HG03469 (cell line): Measurements from ENCODE around the gene KRTAP10-12.
"Not testable (repeated sequence)": the region's sequence is repeated elsewhere in the genome, so short reads cannot be mapped to it uniquely, and the experiment has no call there.

ENCODE experiments used
- ATAC-seq: cut with Tn5 transposase; IDR thresholded peaks from one replicate; pipeline ENCODE4 v1.9.1; 2021; ENCODE audit warnings: mild to moderate bottlenecking, moderate library complexity, moderate number of reproducible peaks; ENCODE audit not compliant: unreplicated experiment

The KRTAP10-12 gene, protein sequence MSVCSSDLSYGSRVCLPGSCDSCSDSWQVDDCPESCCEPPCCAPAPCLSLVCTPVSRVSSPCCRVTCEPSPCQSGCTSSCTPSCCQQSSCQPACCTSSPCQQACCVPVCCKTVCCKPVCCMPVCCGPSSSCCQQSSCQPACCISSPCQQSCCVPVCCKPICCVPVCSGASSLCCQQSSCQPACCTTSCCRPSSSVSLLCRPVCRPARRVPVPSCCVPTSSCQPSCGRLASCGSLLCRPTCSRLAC

GRCh38 chr21:44697172-44697810 lies at the start of gene KRTAP10-12:
TSS of gene KRTAP10-12 (plus strand) at chr21:44697172. CDS start at chr21:44697202, 30 bp downstream.
- not testable (repeated sequence) for ATAC-seq

DNA sequence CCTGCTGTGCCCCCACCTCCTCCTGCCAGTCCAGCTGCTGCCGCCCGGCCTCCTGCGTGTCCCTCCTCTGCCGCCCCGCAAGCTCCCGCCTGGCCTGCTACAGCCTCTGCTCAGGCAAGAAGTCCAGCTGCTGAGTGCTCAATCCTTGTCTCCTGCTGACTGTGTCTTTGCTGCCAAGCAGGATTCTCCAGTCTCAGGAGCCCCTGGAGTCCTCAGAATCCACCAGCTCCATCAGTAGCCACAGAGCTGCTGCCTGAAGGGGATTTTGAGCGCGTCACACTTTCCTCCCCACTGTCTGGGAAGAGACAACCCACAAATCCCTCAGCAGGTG lies 49.8 kb upstream of the KRTAP10-12 start:
- ATAC-seq = no peak

- no peak for ATAC-seq
These were observed 48.2 kb upstream of the KRTAP10-12 start for GRCh38 chr21:44648557-44649311.

GRCh38 chr21:44649521-44650100 lies 47.4 kb upstream of the KRTAP10-12 start:
- ATAC-seq = no peak

DNA sequence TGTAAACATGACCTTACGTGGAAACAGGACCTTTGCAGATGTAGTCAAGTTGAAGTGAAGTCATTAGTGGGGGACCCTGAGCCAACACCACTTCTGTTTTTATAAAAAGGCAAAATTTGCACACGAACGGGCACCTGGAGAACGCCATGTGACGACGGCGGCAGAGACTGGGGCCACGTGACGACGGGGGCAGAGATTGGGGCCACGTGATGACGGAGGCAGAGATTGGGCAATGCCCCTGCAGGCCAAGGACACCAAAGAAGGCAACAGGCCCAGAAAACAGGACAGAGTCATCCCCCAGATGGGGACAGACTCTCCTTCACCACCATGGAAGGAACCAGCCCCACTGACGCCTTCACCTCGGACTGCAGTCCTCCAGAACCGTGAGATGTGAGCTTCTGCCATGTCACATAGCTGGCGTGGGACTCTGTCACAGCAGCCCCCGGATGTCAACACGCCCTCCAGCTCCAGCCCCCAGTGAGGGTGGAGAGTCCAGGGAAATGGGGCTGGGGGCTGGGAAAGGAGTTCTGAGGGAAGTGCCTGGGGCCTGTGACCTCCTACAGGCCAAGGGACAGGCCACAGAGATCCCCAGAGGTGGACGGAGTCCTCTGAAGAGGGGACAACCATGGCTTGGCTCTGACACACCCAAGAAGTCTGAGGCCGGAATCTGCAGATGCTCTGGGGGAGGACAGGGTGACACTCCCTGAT lies 46.6 kb upstream of the KRTAP10-12 start:
- ATAC-seq = no peak

GRCh38 chr21:44650973-44651675 lies 45.8 kb upstream of the KRTAP10-12 start:
- ATAC-seq = no peak

- no peak for ATAC-seq
These were observed 43.8 kb upstream of the KRTAP10-12 start for GRCh38 chr21:44653123-44653522.

DNA sequence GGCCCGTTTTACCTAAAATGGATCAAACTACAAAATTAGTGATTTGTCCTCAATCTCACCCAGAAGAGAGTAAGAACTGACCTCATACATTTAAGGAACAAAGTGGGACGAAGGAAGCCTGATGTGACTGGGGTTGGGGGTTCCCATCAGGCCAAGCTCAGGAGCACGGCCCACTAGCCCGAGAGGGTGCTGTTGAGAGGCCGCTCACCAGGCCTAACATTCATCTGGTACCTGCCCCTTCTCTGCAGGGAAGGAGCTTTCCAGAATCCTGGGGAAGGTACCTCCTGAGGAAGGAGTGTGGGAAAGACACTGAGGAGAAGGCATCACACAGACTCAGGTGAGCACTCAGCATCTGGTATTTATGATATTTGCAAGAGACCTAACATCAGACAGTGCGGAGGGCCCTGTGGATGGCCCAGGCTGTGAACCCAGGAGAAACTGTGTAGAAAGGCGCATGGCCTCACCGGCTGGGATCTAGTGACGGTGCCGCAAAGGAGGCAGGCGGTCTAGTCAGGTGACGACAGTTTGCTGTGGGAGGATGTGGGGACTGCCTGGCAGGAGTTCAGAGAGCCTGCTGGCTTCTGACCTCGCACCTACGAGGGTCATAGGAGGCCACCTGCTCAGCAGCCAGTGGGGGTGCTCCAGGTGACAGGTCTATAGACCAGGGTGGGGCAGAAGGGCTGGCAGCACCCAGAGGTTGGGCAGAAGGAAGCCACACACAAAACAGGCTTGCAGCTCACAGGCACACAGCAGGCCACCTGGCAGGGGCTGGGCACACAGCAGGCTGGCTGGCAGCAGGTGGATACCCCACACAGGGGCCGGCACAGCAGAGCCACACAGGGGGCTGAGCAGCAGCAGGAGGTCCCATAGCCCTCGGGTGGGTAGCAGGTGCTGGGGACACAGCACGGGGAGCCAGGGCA lies 43.1 kb upstream of the KRTAP10-12 start:
- no peak for ATAC-seq

DNA sequence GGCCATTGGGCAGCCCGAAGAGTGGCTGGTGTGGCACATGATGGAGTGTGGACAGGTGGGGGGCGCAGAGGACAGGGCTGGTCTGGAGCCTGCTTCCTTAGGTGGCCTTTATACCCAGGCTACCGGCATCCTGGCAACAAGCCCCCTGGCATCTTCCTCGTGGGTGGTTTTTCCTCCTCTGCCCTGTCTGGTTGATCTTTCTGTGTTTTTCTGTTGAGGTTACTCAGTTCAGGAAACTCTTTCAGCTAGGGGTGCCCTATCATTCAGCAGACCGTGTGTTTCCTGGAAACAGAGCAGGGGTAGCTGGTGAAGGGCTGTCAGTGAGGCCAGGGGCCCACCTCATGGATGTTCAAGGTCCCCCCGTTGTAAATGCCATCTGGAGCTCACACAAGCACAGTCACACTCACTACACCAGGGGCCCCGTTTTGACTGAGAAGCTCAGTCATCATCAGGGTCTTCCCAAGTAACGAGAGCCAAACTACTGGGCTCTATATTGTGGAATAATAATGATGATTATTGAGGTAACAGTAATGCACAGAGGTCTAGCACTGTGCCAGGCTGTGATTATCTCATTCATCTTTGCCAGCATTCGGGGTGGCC lies 42.3 kb upstream of the KRTAP10-12 start, which contains the start of gene KRTAP12-4:
Gene KRTAP12-4, minus strand, starts transcription at position 84 of the 600 bp plus-strand sequence. Its CDS starts 45 bp downstream, at position 39.
- ATAC-seq = no peak

- ATAC-seq = no peak
These were observed 40.1 kb upstream of the KRTAP10-12 start for GRCh38 chr21:44656868-44657267.

DNA sequence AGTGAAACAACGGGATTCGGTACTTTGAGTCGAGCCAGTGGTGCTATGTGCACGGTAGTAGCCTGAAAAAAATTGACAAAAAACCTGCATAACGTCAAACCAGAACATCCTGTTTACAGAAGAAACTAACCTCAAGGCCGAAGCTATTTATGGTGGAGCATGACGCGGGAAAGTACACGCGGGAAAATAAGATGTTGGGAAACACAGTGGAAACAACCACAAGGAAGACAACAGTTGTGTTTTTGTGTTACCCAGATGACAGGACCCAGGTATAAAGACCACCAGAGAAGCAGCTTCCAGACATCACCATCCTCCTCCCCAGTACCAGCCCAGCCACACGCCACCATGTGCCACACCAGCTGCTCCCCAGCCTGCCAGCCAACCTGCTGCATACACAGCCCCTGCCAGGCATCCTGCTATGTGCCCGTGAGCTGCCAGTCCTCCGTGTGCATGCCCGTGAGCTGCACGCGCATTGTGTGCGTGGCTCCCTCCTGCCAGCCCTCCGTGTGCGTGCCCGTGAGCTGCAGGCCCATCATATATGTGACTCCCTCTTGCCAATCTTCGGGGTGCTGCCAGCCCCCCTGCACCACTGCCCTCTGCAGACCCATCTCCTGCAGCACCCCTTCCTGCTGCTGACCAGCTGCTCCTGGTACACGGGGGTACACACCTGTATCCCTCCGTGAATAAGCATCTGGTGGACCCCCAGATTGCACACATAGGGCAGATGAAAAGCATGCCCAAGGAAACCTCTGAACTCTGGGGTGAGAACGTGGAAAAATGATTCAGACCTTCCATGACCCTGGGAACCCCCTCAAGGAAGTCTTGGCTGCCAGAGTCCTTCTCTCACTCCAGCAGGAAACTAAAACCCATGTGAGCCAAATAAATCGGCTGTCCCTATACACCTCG lies 39.1 kb upstream of the KRTAP10-12 start, which contains the start of gene KRTAP12-3:
Gene KRTAP12-3, plus strand, starts transcription at position 298 of the 906 bp plus-strand sequence. Its CDS starts 48 bp downstream, at position 346.
- ATAC-seq = no peak

DNA sequence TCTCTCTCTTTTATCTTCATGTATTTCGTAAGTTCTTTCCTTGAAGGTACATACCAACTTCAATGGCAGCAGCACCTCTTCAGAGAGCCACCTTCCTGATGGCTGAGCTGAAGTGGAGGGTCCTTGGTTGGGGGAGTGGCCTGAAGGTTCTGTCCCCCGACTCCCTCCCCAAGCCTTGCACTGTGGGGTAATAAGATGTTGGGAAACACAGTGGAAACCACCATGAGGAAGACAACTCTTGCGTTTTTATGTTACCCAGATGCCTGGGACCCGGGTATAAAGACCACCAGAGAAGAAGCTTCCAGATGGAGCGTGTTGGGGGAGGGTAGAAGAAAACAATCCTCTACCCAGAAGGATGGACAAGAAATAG lies 38.4 kb upstream of the KRTAP10-12 start:
- no peak for ATAC-seq

- no peak for ATAC-seq
These were observed 37.9 kb upstream of the KRTAP10-12 start for GRCh38 chr21:44658913-44659595.

DNA sequence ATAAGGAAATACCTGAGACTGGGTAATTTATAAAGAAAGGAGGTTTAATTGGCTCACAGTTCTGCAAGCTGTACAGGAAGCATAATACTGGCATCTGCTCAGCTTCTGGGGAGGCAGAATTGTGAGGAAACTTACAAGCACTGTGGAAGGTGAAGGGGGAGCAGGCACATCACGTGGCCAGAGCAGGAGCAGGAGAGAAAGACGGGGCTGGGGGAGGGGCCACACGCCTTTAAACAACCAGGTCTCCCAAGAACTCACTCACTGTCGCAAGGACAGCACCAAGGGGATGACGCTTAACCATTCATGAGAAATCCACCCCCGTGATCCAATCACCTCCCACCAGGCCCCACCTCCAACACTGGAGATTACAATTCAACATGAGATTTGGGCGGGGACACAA lies 35.4 kb upstream of the KRTAP10-12 start:
- ATAC-seq = not testable (repeated sequence)

DNA sequence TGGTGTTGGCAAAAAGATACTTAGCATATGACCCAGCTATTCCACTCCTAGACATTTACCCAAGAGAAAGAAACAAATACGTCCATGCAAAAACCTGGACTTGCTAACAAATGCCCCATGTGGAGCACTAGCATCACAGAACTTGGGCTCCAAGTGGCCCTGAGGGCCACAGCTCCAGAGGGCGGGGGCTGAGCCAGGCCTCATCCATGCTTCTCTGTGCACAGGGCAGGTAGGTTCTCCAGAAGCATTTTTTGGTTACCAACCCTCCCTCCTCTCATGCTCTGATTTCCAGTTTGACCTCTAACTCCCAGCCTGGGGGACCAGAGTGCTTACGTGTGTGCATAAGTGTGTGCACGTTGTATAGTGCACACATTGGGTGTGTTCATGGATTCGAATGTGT lies 32.3 kb upstream of the KRTAP10-12 start:
- ATAC-seq = no peak

DNA sequence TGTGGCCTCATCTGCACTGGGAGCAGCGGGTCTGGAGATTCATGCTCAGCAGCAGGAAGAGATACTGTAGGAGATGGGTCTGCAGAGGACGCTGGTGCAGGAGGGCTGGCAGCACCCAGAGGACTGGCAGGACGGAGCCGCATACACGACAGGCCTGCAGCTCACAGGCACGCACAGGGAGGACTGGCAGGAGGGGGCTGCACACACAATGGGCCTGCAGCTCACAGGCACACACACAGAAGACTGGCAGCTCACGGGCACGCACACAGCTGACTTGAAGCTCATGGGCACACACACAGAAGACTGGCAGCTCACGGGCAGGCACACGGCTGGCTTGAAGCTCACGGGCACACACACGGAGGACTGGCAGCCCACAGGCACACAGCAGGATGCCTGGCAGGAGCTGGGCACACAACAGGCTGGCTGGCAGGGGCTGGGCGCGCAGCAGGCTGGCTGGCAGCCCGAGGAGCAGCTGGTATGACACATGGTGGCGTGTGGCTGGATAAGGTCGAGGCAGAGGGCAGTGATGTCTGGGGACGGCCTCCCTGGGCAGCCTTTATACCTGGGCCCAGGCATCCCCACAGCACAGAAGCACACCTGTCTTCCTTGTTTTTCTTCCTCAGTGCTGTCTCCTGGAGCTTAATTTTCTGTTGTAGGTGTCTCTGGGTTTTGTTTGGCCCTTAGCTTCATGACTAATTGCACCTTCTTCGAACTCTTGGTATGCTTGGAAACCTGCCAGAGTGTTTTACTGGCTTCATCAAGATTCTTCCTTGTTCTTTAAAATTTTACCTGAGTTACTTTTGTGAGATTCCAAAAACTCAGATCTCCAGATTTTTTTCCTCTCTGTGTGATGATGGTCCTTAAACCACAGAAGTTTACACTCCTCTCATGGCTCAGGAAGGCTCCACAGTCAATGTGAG lies 30.3 kb upstream of the KRTAP10-12 start, which contains the start of gene KRTAP12-2:
Gene KRTAP12-2, minus strand, starts transcription at position 527 of the 920 bp plus-strand sequence. Its CDS starts 41 bp downstream, at position 486.
- ATAC-seq = no peak
